Natural killer cell (primary cell): ENCODE measurements around the gene IFNA21. TPM values are rescaled to one million over a fixed set of nuclear protein-coding genes. Genes with fewer than 3 reads are reported as not detected.
A peak's percentile ranks its signal among the peaks of the same experiment; 100 is the strongest.
"Not testable (repeated sequence)": the region's sequence is repeated elsewhere in the genome, so short reads cannot be mapped to it uniquely, and the experiment has no call there.

Experiments used
- ATAC-seq, 3 donors: fragments of 150-1000 bp in 2 of 3; fragments of 200-7000 bp in 1 of 3; cut with Tn5 transposase; 1 replicate in 1 of 3; 2 replicates in 2 of 3; pipeline ENCODE4 v1.10.0; 2021; ENCODE audit warnings: mild to moderate bottlenecking in 2 of 3, moderate library complexity in 2 of 3
- DNase-seq, 2 donors: peaks; one replicate each; pipeline versions ENCODE4 v3.0.0 to v3.0.0-alpha.2; 2013 to 2021; ENCODE audit warnings: mixed read lengths in 1 of 2
- H3K27ac ChIP-seq: one replicate; pipeline ENCODE4 v1.5.1; 2013; ENCODE audit warnings: mild to moderate bottlenecking, low read length
- H3K27me3 ChIP-seq: one replicate; pipeline ENCODE4 v1.6.1; 2013; ENCODE audit warnings: low read length; ENCODE audit not compliant: control insufficient read depth, insufficient read depth
- H3K36me3 ChIP-seq: one replicate; pipeline ENCODE4 v1.6.1; 2013; ENCODE audit warnings: low read length; ENCODE audit not compliant: control insufficient read depth, insufficient read depth
- H3K4me1 ChIP-seq: one replicate; pipeline ENCODE4 v1.6.1; 2013; ENCODE audit warnings: low read length; ENCODE audit not compliant: control insufficient read depth, insufficient read depth
- H3K4me3 ChIP-seq: one replicate; pipeline ENCODE4 v1.5.1; 2013; ENCODE audit warnings: low read length
- H3K9me3 ChIP-seq: one replicate; pipeline ENCODE4 v1.6.1; 2013; ENCODE audit warnings: low read length; ENCODE audit not compliant: control insufficient read depth, insufficient read depth
- H3K27ac Mint-ChIP-seq, 2 donors: one replicate each; pipeline ENCODE4 v1.8.0; 2022; ENCODE audit warnings: mild to moderate bottlenecking in 2 of 2, mixed read lengths in 2 of 2, moderate library complexity in 1 of 2
- H3K27me3 Mint-ChIP-seq, 2 donors: one replicate each; pipeline ENCODE4 v1.8.0; 2022; ENCODE audit warnings: low read depth in 2 of 2, mixed read lengths in 2 of 2
- H3K36me3 Mint-ChIP-seq: one replicate; pipeline ENCODE4 v1.8.0; 2022; ENCODE audit warnings: mixed read lengths
- H3K4me1 Mint-ChIP-seq, 2 donors: one replicate each; pipeline ENCODE4 v1.8.0; 2022; ENCODE audit warnings: mixed read lengths in 2 of 2
- H3K4me3 Mint-ChIP-seq: one replicate; pipeline ENCODE4 v1.8.0; 2022; ENCODE audit warnings: mild to moderate bottlenecking, moderate library complexity, mixed read lengths
- H3K9me3 Mint-ChIP-seq, 2 donors: one replicate each; pipeline ENCODE4 v1.8.0; 2022; ENCODE audit warnings: mixed read lengths in 2 of 2
- CTCF ChIP-seq: fragments of 200-600 bp; IDR thresholded peaks from one replicate; pipeline ENCODE4 v1.8.0; 2022; ENCODE audit warnings: antibody characterized with exemption
- WGBS: methylation state at CpG from one replicate; pipeline ENCODE4 v1.1.7; 2013; ENCODE audit warnings: missing lambda C conversion rate; ENCODE audit not compliant: insufficient coverage; 5-methylcytosine and 5-hydroxymethylcytosine counted together
- intact Hi-C: fragments of 100-400 bp; cut with micrococcal nuclease; formaldehyde crosslinking; loops from one replicate; pipeline ENCODE4 v1.14.2; 2022
- total RNA-seq, 4 donors: library from RNA; stranded (reverse); fragments of 120-200 nt in 1 of 4; gene quantifications; one replicate each; pipeline versions ENCODE4 v1.2.3 to v1.2.4, GENCODE V29; 2013 to 2022

The IFNA21 gene
- total RNA-seq, 3 donors from 2014 or later (not counting 1 experiment from before 2014, with no cell fraction given), result not detected

GRCh38 chr9:21182810-21183736, 16.6 kb upstream of the IFNA21 start:
- peaks cover 5 to 12% of the 10 kb centered on the region in 2 donors for H3K4me1 Mint-ChIP-seq
- WGBS, result 24% methylated on average over 2 of the region's 4 CpGs
- H3K36me3 Mint-ChIP-seq, H3K27ac ChIP-seq, H3K4me3 Mint-ChIP-seq, H3K27me3 ChIP-seq, H3K36me3 ChIP-seq, intact Hi-C loops, H3K9me3 ChIP-seq, H3K4me3 ChIP-seq, H3K4me1 ChIP-seq, H3K9me3 Mint-ChIP-seq: not testable (repeated sequence)
- H3K27me3 Mint-ChIP-seq, result peaks cover 0 to 11% of the 10 kb centered on the region in 2 donors
- TF ChIP-seq CTCF, result peak; percentile 63
- H3K27ac Mint-ChIP-seq, result peak overlapping the region in 1 of 2 donors; percentile 44
- ATAC-seq (peak; percentile 88 to 91 (median 89)), DNase-seq (peak in 1 of 2 donors; percentile 50)

GRCh38 chr9:21174671-21175070, 8.2 kb upstream of the IFNA21 start:
- ATAC-seq (no peak), DNase-seq (no peak)
- H3K4me3 Mint-ChIP-seq, result no peak overlapping the region
- H3K4me3 ChIP-seq, result no peak overlapping the region
- no peaks in the 10 kb centered on the region for H3K4me1 ChIP-seq
- H3K27me3 Mint-ChIP-seq, result peaks cover 6 to 11% of the 10 kb centered on the region in 2 donors
- no peak overlapping the region for H3K27ac ChIP-seq
- H3K9me3 Mint-ChIP-seq, result no peaks in the 10 kb centered on the region
- TF ChIP-seq CTCF, result no peak
- peaks cover under 1% of the 10 kb centered on the region for H3K36me3 Mint-ChIP-seq
- intact Hi-C loops, result no loop called here
- no peaks in the 10 kb centered on the region for H3K4me1 Mint-ChIP-seq
- no peaks in the 10 kb centered on the region for H3K36me3 ChIP-seq
- no peak overlapping the region for H3K27ac Mint-ChIP-seq
- no peaks in the 10 kb centered on the region for H3K9me3 ChIP-seq
- 94% methylated on average over 2 of the region's 2 CpGs for WGBS
- H3K27me3 ChIP-seq, result no peaks in the 10 kb centered on the region

GRCh38 chr9:21172156-21172555, 5.7 kb upstream of the IFNA21 start:
- ATAC-seq (no peak), DNase-seq (no peak)
- Histone ChIP-seq H3K36me3 (no peaks in the 10 kb centered on the region), H3K27ac (no peak overlapping the region), H3K4me1 (no peaks in the 10 kb centered on the region), H3K4me3 (no peak overlapping the region), H3K27me3 (no peaks in the 10 kb centered on the region), H3K9me3 (no peaks in the 10 kb centered on the region)
- Mint-ChIP-seq H3K4me3 (no peak overlapping the region), H3K9me3 (no peaks in the 10 kb centered on the region), H3K27me3 (peaks cover 3 to 17% of the 10 kb centered on the region in 2 donors), H3K36me3 (peaks cover 7% of the 10 kb centered on the region), H3K27ac (no peak overlapping the region), H3K4me1 (no peaks in the 10 kb centered on the region)
- no peak for TF ChIP-seq CTCF
- intact Hi-C loops, result no loop called here
- 100% methylated on average over 2 of the region's 3 CpGs for WGBS
